Muscle of leg (tissue), 11 donors: ENCODE data around the gene CNR2. TPM values are rescaled to one million over a fixed set of nuclear protein-coding genes. Genes with fewer than 3 reads are reported as not detected.
A peak's percentile ranks its signal among the peaks of the same experiment; 100 is the strongest.
"Not testable (repeated sequence)": the region's sequence is repeated elsewhere in the genome, so short reads cannot be mapped to it uniquely, and the experiment has no call there.

Experiments used
- DNase-seq: peaks from one replicate; pipeline ENCODE4 v3.0.0; 2013
- H3K27ac ChIP-seq: one replicate; pipeline ENCODE4 v1.5.1; 2013; ENCODE audit warnings: mild to moderate bottlenecking, low read length, control low read depth
- H3K27me3 ChIP-seq: one replicate; pipeline ENCODE4 v1.6.1; 2013; ENCODE audit warnings: low read length; ENCODE audit not compliant: control insufficient read depth, insufficient read depth
- H3K36me3 ChIP-seq: one replicate; pipeline ENCODE4 v1.6.1; 2013; ENCODE audit warnings: low read length; ENCODE audit not compliant: control insufficient read depth, insufficient read depth
- H3K4me1 ChIP-seq: one replicate; pipeline ENCODE4 v1.6.1; 2013; ENCODE audit warnings: low read length; ENCODE audit not compliant: control insufficient read depth, insufficient read depth
- H3K4me3 ChIP-seq: one replicate; pipeline ENCODE4 v1.5.1; 2013; ENCODE audit warnings: low read length, control low read depth
- H3K9me3 ChIP-seq: replicated peaks from 2 replicates; pipeline ENCODE4 v1.6.1; 2013; ENCODE audit warnings: low read depth, low read length; ENCODE audit not compliant: control insufficient read depth
- WGBS: methylation state at CpG from one replicate; pipeline ENCODE4 v1.1.5; 2013; ENCODE audit warnings: missing lambda C conversion rate; ENCODE audit not compliant: insufficient coverage; 5-methylcytosine and 5-hydroxymethylcytosine counted together
- polyA plus RNA-seq, 8 donors: library from polyadenylated mRNA; unstranded; fragments of 120-200 nt; gene quantifications; one replicate each; pipeline versions ENCODE4 v1.2.1 to v1.2.3, GENCODE V29; 2013; ENCODE audit warnings: inconsistent platforms in 1 of 8, low replicate concordance in 1 of 8; ENCODE audit not compliant: insufficient read length in 8 of 8, insufficient read depth in 1 of 8
- total RNA-seq: library from RNA; stranded (reverse); fragments of 120-200 nt; gene quantifications from one replicate; pipeline ENCODE4 v1.2.4, GENCODE V29; 2013

The CNR2 gene
- total and polyA plus RNA-seq, 9 donors: under 0.01 to 0.12 (median 0.05) TPM; not detected in 1

GRCh38 chr1:23905461-23906025 is 7.6 kb downstream of the CNR2 start:
- DNase-seq: no peak
- no peak overlapping the region for H3K4me3 ChIP-seq
- peaks cover 58% of the 10 kb centered on the region for H3K27me3 ChIP-seq
- peaks cover 9% of the 10 kb centered on the region for H3K4me1 ChIP-seq
- 50% methylated on average over 1 of the region's 7 CpGs for WGBS
- no peaks in the 10 kb centered on the region for H3K36me3 ChIP-seq
- H3K27ac ChIP-seq: no peak overlapping the region
- no peaks in the 10 kb centered on the region for H3K9me3 ChIP-seq

- Histone ChIP-seq H3K4me3 (no peak overlapping the region), H3K27ac (no peak overlapping the region), H3K27me3 (peaks cover 59% of the 10 kb centered on the region), H3K9me3 (no peaks in the 10 kb centered on the region), H3K36me3 (no peaks in the 10 kb centered on the region), H3K4me1 (peaks cover 9% of the 10 kb centered on the region)
- no peak for DNase-seq
- whole genome bisulfite sequencing: 11% methylated on average over 1 of the region's 10 CpGs
These were observed 8.3 kb downstream of the CNR2 start for GRCh38 chr1:23904748-23905357.

- H3K4me1 ChIP-seq: peaks cover 5% of the 10 kb centered on the region
- H3K36me3 ChIP-seq: no peaks in the 10 kb centered on the region
- no peak overlapping the region for H3K4me3 ChIP-seq
- no peak overlapping the region for H3K27ac ChIP-seq
- peaks cover 50% of the 10 kb centered on the region for H3K27me3 ChIP-seq
- DNase-seq: no peak
- WGBS: 36% methylated on average over 4 of the region's 6 CpGs
- no peaks in the 10 kb centered on the region for H3K9me3 ChIP-seq
These were observed 9.4 kb downstream of the CNR2 start for GRCh38 chr1:23903754-23904153.

GRCh38 chr1:23902321-23903278 is 10.6 kb downstream of the CNR2 start:
- H3K27me3 ChIP-seq: peaks cover 47% of the 10 kb centered on the region
- no peaks in the 10 kb centered on the region for H3K36me3 ChIP-seq
- no peak overlapping the region for H3K27ac ChIP-seq
- H3K9me3 ChIP-seq: no peaks in the 10 kb centered on the region
- H3K4me3 ChIP-seq: peak overlapping the region; percentile 21
- no peak for DNase-seq
- WGBS: 11% methylated on average over 76 of the region's 92 CpGs
- H3K4me1 ChIP-seq: peaks cover 5% of the 10 kb centered on the region

GRCh38 chr1:23900017-23900416 is 13.1 kb downstream of the CNR2 start:
- not testable (repeated sequence) for H3K4me1 ChIP-seq, DNase-seq, H3K27ac ChIP-seq, H3K4me3 ChIP-seq, H3K9me3 ChIP-seq, H3K36me3 ChIP-seq
- peaks cover 43% of the 10 kb centered on the region for H3K27me3 ChIP-seq
- 78% methylated on average over 2 of the region's 8 CpGs for WGBS

- Histone ChIP-seq H3K9me3 (no peaks in the 10 kb centered on the region), H3K4me3 (no peak overlapping the region), H3K27ac (no peak overlapping the region), H3K4me1 (peaks cover 5% of the 10 kb centered on the region), H3K36me3 (no peaks in the 10 kb centered on the region), H3K27me3 (peaks cover 34% of the 10 kb centered on the region)
- no CpG with 5 or more reads among the region's 3 CpGs for WGBS
- DNase-seq: no peak
These were observed 14.1 kb downstream of the CNR2 start for GRCh38 chr1:23899070-23899469.

GRCh38 chr1:23897083-23897482 is 16.1 kb downstream of the CNR2 start:
- WGBS: 69% methylated on average over 2 of the region's 6 CpGs
- no peak for DNase-seq
- H3K4me1 ChIP-seq: no peaks in the 10 kb centered on the region
- peaks cover 22% of the 10 kb centered on the region for H3K27me3 ChIP-seq
- H3K4me3 ChIP-seq: no peak overlapping the region
- no peaks in the 10 kb centered on the region for H3K9me3 ChIP-seq
- H3K36me3 ChIP-seq: no peaks in the 10 kb centered on the region
- no peak overlapping the region for H3K27ac ChIP-seq

DNA sequence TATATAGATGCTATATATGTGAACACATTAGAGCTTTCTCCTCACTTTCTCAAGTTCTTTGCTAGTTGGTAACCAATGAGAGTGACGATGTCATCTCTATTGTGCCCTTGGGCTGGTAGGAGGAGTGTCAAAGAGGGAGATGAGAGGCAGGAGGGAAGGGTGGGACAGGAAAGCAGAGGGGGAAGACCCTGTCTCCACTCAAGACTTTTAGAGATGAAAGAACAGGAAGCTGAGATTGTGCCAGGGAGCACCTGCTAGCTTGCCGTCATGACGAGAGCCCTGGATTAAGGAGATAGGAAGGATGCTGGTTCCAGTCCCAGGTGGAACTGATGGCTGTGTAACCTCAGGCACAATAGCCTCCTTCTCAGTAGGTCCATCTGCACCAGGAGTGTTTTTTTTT is 16.7 kb downstream of the CNR2 start:
- peaks cover 17% of the 10 kb centered on the region for H3K27me3 ChIP-seq
- no peaks in the 10 kb centered on the region for H3K9me3 ChIP-seq
- H3K36me3 ChIP-seq: no peaks in the 10 kb centered on the region
- no peak overlapping the region for H3K4me3 ChIP-seq
- no peak for DNase-seq
- H3K27ac ChIP-seq: no peak overlapping the region
- WGBS: no CpG with 5 or more reads among the region's 3 CpGs
- no peaks in the 10 kb centered on the region for H3K4me1 ChIP-seq

- WGBS: 83% methylated on average over 4 of the region's 4 CpGs
- H3K27ac ChIP-seq: no peak overlapping the region
These were observed 17.2 kb downstream of the CNR2 start for GRCh38 chr1:23895993-23896392.

GRCh38 chr1:23895082-23895481 is 18.1 kb downstream of the CNR2 start:
- H3K27me3 ChIP-seq: peaks cover 9% of the 10 kb centered on the region
- WGBS: 93% methylated on average over 4 of the region's 5 CpGs
- no peak overlapping the region for H3K27ac ChIP-seq

More at GRCh38 chr1:23895993-23896392, 17.2 kb downstream of the CNR2 start:
- no peaks in the 10 kb centered on the region for H3K4me1 ChIP-seq
- DNase-seq: no peak
- peaks cover 12% of the 10 kb centered on the region for H3K27me3 ChIP-seq
- no peaks in the 10 kb centered on the region for H3K36me3 ChIP-seq
- H3K4me3 ChIP-seq: no peak overlapping the region
- no peaks in the 10 kb centered on the region for H3K9me3 ChIP-seq

More at GRCh38 chr1:23895082-23895481, 18.1 kb downstream of the CNR2 start:
- Histone ChIP-seq H3K36me3 (no peaks in the 10 kb centered on the region), H3K4me1 (no peaks in the 10 kb centered on the region), H3K9me3 (no peaks in the 10 kb centered on the region), H3K4me3 (no peak overlapping the region)
- DNase-seq: peak; percentile 33
